Fibroblast of pulmonary artery (primary cell): ENCODE results near the gene RAPSN.

Experiments used
- DNase-seq: peaks from one replicate; pipeline ENCODE4 v3.0.0-alpha.2; 2010; ENCODE audit warnings: low read depth
- H3K4me3 ChIP-seq: replicated peaks from 2 replicates; pipeline ENCODE4 v1.5.1; 2011; ENCODE audit warnings: low read depth, mild to moderate bottlenecking, control low read depth, low read length, moderate library complexity
- CTCF ChIP-seq: IDR thresholded peaks from 2 replicates; pipeline ENCODE4 v1.5.1; 2011; ENCODE audit warnings: mild to moderate bottlenecking, control low read depth, low read length, inconsistent platforms; ENCODE audit errors: missing control alignments

RAPSN gene

GRCh38 chr11:47478651-47479329 lies 29.9 kb upstream of the RAPSN start:
- no peak for TF ChIP-seq CTCF
- H3K4me3 ChIP-seq = no peak overlapping the region
- DNase-seq = no peak

- no peak overlapping the region for H3K4me3 ChIP-seq
- no peak for DNase-seq
- no peak for TF ChIP-seq CTCF
Measured at GRCh38 chr11:47477753-47478152, 28.8 kb upstream of the RAPSN start.

- TF ChIP-seq CTCF = no peak
- no peak overlapping the region for H3K4me3 ChIP-seq
- DNase-seq = peak; percentile 50
Measured at GRCh38 chr11:47477323-47477722, 28.4 kb upstream of the RAPSN start.

- no peak for DNase-seq
- no peak for TF ChIP-seq CTCF
- H3K4me3 ChIP-seq = no peak overlapping the region
Measured at GRCh38 chr11:47470671-47471070, 21.7 kb upstream of the RAPSN start.

GRCh38 chr11:47469361-47470179 lies 20.6 kb upstream of the RAPSN start:
- no peak overlapping the region for H3K4me3 ChIP-seq
- no peak for TF ChIP-seq CTCF
- peak; percentile 39 for DNase-seq

- no peak for TF ChIP-seq CTCF
- H3K4me3 ChIP-seq = no peak overlapping the region
- peak; percentile 29 for DNase-seq
Measured at GRCh38 chr11:47468598-47469214, 19.8 kb upstream of the RAPSN start.
